Pancreas (tissue), 10 donors: ENCODE measurements around the gene KCTD12. TPM values are rescaled to one million over a fixed set of nuclear protein-coding genes. Genes with fewer than 3 reads are reported as not detected.
A peak's percentile ranks its signal among the peaks of the same experiment; 100 is the strongest.

ENCODE experiments used
- ATAC-seq, 4 donors: fragments of 200-7000 bp; cut with Tn5 transposase; one replicate each; pipeline versions ENCODE4 v1.8.0 to v1.9.1; 2020; ENCODE audit warnings: mild to moderate bottlenecking in 4 of 4, moderate library complexity in 4 of 4
- DNase-seq, 6 donors: peaks; one replicate each; pipeline ENCODE4 v3.0.0-alpha.2; 2020
- FAIRE-seq: peaks from 2 replicates; lab custom pipeline; 2012; peaks lifted over from hg19 to GRCh38; lab: Jason Lieb, UNC
- H3K27ac ChIP-seq, 4 donors: fragments of 200-600 bp; sonication (generic); 1 replicate in 3 of 4; 2 replicates in 1 of 4; pipeline versions ENCODE4 v1.5.0 to v1.8.0; 2020
- H3K27me3 ChIP-seq, 4 donors: fragments of 200-600 bp; one replicate each; pipeline ENCODE4 v1.8.0; 2021
- H3K36me3 ChIP-seq, 3 donors: fragments of 200-600 bp; sonication (generic) in 1 of 3; one replicate each; pipeline versions ENCODE4 v1.5.0 to v1.8.0; 2020 to 2021
- H3K4me1 ChIP-seq, 3 donors: fragments of 200-600 bp; one replicate each; pipeline ENCODE4 v1.8.0; 2021
- H3K4me3 ChIP-seq, 4 donors: fragments of 200-600 bp; sonication (generic) in 2 of 4; one replicate each; pipeline versions ENCODE4 v1.5.0 to v1.8.0; 2020 to 2021
- H3K9me3 ChIP-seq, 4 donors: fragments of 200-600 bp; one replicate each; pipeline ENCODE4 v1.8.0; 2021
- CTCF ChIP-seq, 4 donors: fragments of 200-600 bp; sonication (generic) in 3 of 4; IDR thresholded peaks; one replicate each; pipeline versions ENCODE4 v1.5.0 to v1.8.0; 2021; ENCODE audit warnings: antibody characterized with exemption in 4 of 4
- WGBS, 2 donors: extraction: QIAGEN DNeasy Blood & Tissue Kit; methylation state at CpG; one replicate each; pipeline ENCODE4 v1.1.7; 2013; 5-methylcytosine and 5-hydroxymethylcytosine counted together
- intact Hi-C, 3 donors: fragments of 100-400 bp; cut with DNase I; formaldehyde crosslinking; loops; one replicate each; pipeline versions ENCODE4 v1.11.1 to v1.14.2; 2022
- polyA plus RNA-seq, 2 donors: library from polyadenylated mRNA; stranded (reverse); fragments of 200-250 nt; gene quantifications; one replicate each; pipeline ENCODE4 v1.2.3, GENCODE V29; 2013
- total RNA-seq, 6 donors: library from RNA; stranded (reverse); fragmentation: NEBNext Ultra II Directional in 4 of 6; extraction: Animal tissue kit (Norgen Biotek cat#: 25700) in 4 of 6; gene quantifications; one replicate each; pipeline versions ENCODE4 v1.2.1 to v1.2.4, GENCODE V29; 2021 to 2023
- donor health status: healthy with polysubstance abuse.
- donor health status: DM: no; HTN: no; CAD: no; lungs with moderate emphysema.
- donor health status: DM: no; HTN: no; CAD: no.
- donor health status: control.
- donor health status: control.
- donor health status: Bipolar disorder and iron deficiency.
- donor health status: DM: yes; HTN: yes; CAD: no.
- donor health status: DM: no; HTN: no; CAD: no.
- donor health status: DM: no; HTN: no; CAD: no.
- donor health status: DM: yes; HTN: yes; CAD: no.

Gene KCTD12
- total and polyA plus RNA-seq, 8 donors, result 6.3 to 46.1 (median 14.8) TPM

- TF ChIP-seq CTCF (IDR thresholded peaks at IDR 0.05), result no peak
- H3K9me3 ChIP-seq, result no peaks in the 10 kb centered on the region
- H3K4me3 ChIP-seq, result no peak overlapping the region
- no peaks in the 10 kb centered on the region for H3K27me3 ChIP-seq
- intact Hi-C loops, result no loop called here
- ATAC-seq, result peak in 1 of 4 donors; percentile 59
- no peak overlapping the region for H3K27ac ChIP-seq
- H3K4me1 ChIP-seq, result no peaks in the 10 kb centered on the region
- FAIRE-seq, result no peak
- no peak for DNase-seq
- WGBS, 2 donors, result 65 to 72% methylated on average over 2 of the region's 2 CpGs
- no peaks in the 10 kb centered on the region for H3K36me3 ChIP-seq
Observed at GRCh38 chr13:76894401-76895110, 8.4 kb upstream of the KCTD12 start.

GRCh38 chr13:76892488-76892887, 6.3 kb upstream of the KCTD12 start:
- intact Hi-C loops, result no loop called here
- no peak for TF ChIP-seq CTCF (IDR thresholded peaks at IDR 0.05)
- H3K4me3 ChIP-seq, result no peak overlapping the region
- H3K36me3 ChIP-seq, result no peaks in the 10 kb centered on the region
- no peaks in the 10 kb centered on the region for H3K27me3 ChIP-seq
- FAIRE-seq, result no peak
- no peaks in the 10 kb centered on the region for H3K9me3 ChIP-seq
- no peak for DNase-seq
- no peak for ATAC-seq
- WGBS, 2 donors, result 38 to 76% methylated on average over 1 of the region's 1 CpG
- H3K4me1 ChIP-seq, result no peaks in the 10 kb centered on the region
- H3K27ac ChIP-seq, result no peak overlapping the region

GRCh38 chr13:76890021-76890420, 3.8 kb upstream of the KCTD12 start:
- H3K36me3 ChIP-seq, result no peaks in the 10 kb centered on the region
- intact Hi-C loops, result no loop called here
- DNase-seq (no peak), ATAC-seq (no peak), FAIRE-seq (no peak)
- H3K9me3 ChIP-seq, result no peaks in the 10 kb centered on the region
- no peak for TF ChIP-seq CTCF (IDR thresholded peaks at IDR 0.05)
- H3K27ac ChIP-seq, result no peak overlapping the region
- no peaks in the 10 kb centered on the region for H3K27me3 ChIP-seq
- 71 to 82% methylated on average over 1 of the region's 1 CpG for WGBS, 2 donors
- no peak overlapping the region for H3K4me3 ChIP-seq
- no peaks in the 10 kb centered on the region for H3K4me1 ChIP-seq

GRCh38 chr13:76889254-76889653, 3.0 kb upstream of the KCTD12 start:
- FAIRE-seq, result no peak
- intact Hi-C loops, result no loop called here
- no peaks in the 10 kb centered on the region for H3K9me3 ChIP-seq
- no peak for ATAC-seq
- no peak overlapping the region for H3K27ac ChIP-seq
- no peaks in the 10 kb centered on the region for H3K36me3 ChIP-seq
- no peaks in the 10 kb centered on the region for H3K4me1 ChIP-seq
- WGBS, 2 donors, result 77 to 88% methylated on average over 1 of the region's 1 CpG
- no peaks in the 10 kb centered on the region for H3K27me3 ChIP-seq
- H3K4me3 ChIP-seq, result no peak overlapping the region
- DNase-seq, result no peak
- TF ChIP-seq CTCF (IDR thresholded peaks at IDR 0.05), result no peak

GRCh38 chr13:76888421-76888820, 2.2 kb upstream of the KCTD12 start:
- no peaks in the 10 kb centered on the region for H3K9me3 ChIP-seq
- FAIRE-seq, result no peak
- H3K27ac ChIP-seq, result no peak overlapping the region
- H3K36me3 ChIP-seq, result no peaks in the 10 kb centered on the region
- no peaks in the 10 kb centered on the region for H3K4me1 ChIP-seq
- intact Hi-C loops, result no loop called here
- H3K27me3 ChIP-seq, result peaks cover 0 to 2% (median 0%) of the 10 kb centered on the region in 4 donors
- H3K4me3 ChIP-seq, result no peak overlapping the region
- 71 to 100% methylated on average over 1 of the region's 1 CpG for WGBS, 2 donors
- ATAC-seq, result no peak
- no peak for TF ChIP-seq CTCF (IDR thresholded peaks at IDR 0.05)
- DNase-seq, result no peak
